DOHH2 (cell line): ENCODE results near the gene GDF9.

Source experiments
- H3F3A ChIP-seq: fragments of 200-600 bp; sonication (generic), shearing (Covaris generic); 2 replicates; pipeline ENCODE4 v1.6.0; 2016; ENCODE audit warnings: antibody characterized with exemption, mild to moderate bottlenecking; ENCODE audit not compliant: control insufficient read depth, insufficient read depth
- H3K27ac ChIP-seq: fragments of 200-600 bp; sonication (generic); 2 replicates; pipeline ENCODE4 v1.5.1; 2014; ENCODE audit warnings: low read depth, mild to moderate bottlenecking, low read length, moderate library complexity
- H3K27me3 ChIP-seq: fragments of 200-600 bp; sonication (generic); 2 replicates; pipeline ENCODE4 v1.6.1; 2014; ENCODE audit warnings: mild to moderate bottlenecking, low read length, mixed read lengths; ENCODE audit not compliant: control insufficient read depth
- H3K36me3 ChIP-seq: fragments of 200-600 bp; sonication (generic); 2 replicates; pipeline ENCODE4 v1.6.1; 2014; ENCODE audit warnings: mild to moderate bottlenecking, low read length, moderate library complexity, mixed read lengths; ENCODE audit not compliant: control insufficient read depth
- H3K4me1 ChIP-seq: fragments of 200-600 bp; sonication (generic); 2 replicates; pipeline ENCODE4 v1.6.1; 2014; ENCODE audit warnings: mild to moderate bottlenecking, low read length, mixed read lengths; ENCODE audit not compliant: control insufficient read depth
- H3K4me2 ChIP-seq: fragments of 200-600 bp; sonication (generic); 2 replicates; pipeline ENCODE4 v1.6.0; 2014; ENCODE audit warnings: mild to moderate bottlenecking, low read length, moderate library complexity
- H3K4me3 ChIP-seq: fragments of 200-600 bp; sonication (generic); 2 replicates; pipeline ENCODE4 v1.5.1; 2014; ENCODE audit warnings: mild to moderate bottlenecking, low read length, mixed read lengths
- H3K79me2 ChIP-seq: fragments of 200-600 bp; sonication (generic); 2 replicates; pipeline ENCODE4 v1.6.1; 2014; ENCODE audit warnings: mild to moderate bottlenecking, low read length, mixed read lengths; ENCODE audit not compliant: control insufficient read depth
- H3K9me2 ChIP-seq: fragments of 200-600 bp; sonication (generic); replicated peaks from 2 replicates; pipeline ENCODE4 v1.6.1; 2014; ENCODE audit warnings: mild to moderate bottlenecking, low read length, mixed read lengths; ENCODE audit not compliant: control insufficient read depth
- H3K9me3 ChIP-seq: fragments of 200-600 bp; sonication (generic); 2 replicates; pipeline ENCODE4 v1.6.1; 2014; ENCODE audit warnings: antibody characterized with exemption, low read length, mixed read lengths; ENCODE audit not compliant: control insufficient read depth, insufficient read depth
- H4K20me1 ChIP-seq: fragments of 200-600 bp; sonication (generic); 2 replicates; pipeline ENCODE4 v1.6.0; 2014; ENCODE audit warnings: low read depth, mild to moderate bottlenecking, antibody characterized with exemption, low read length, moderate library complexity; ENCODE audit not compliant: control insufficient read depth, insufficient read depth
- CTCF ChIP-seq: fragments of 200-600 bp; sonication (generic); IDR thresholded peaks from one replicate; pipeline ENCODE4 v1.5.1; 2014; ENCODE audit warnings: antibody characterized with exemption, mild to moderate bottlenecking, low read depth, low read length; ENCODE audit not compliant: poor library complexity, severe bottlenecking
- EZH2phosphoT487 ChIP-seq: fragments of 200-600 bp; sonication (generic); IDR thresholded peaks from 2 replicates; pipeline ENCODE4 v1.6.1; 2017; ENCODE audit warnings: borderline replicate concordance, mild to moderate bottlenecking, antibody characterized with exemption, low read length, moderate library complexity, mixed read lengths

Gene GDF9

GRCh38 chr5:132817011-132817410 lies 49.3 kb downstream of the GDF9 start:
- H3K79me2 ChIP-seq, result no peaks in the 10 kb centered on the region
- TF ChIP-seq EZH2phosphoT487 (no peak), CTCF (no peak)
- no peaks in the 10 kb centered on the region for H4K20me1 ChIP-seq
- H3K4me1 ChIP-seq, result peaks cover 3% of the 10 kb centered on the region; the same call in 1 of the 2 replicates
- H3K36me3 ChIP-seq, result no peaks in the 10 kb centered on the region
- H3K4me3 ChIP-seq, result no peak overlapping the region
- peaks cover 16% of the 10 kb centered on the region for H3K27me3 ChIP-seq
- no peak overlapping the region for H3K4me2 ChIP-seq
- no peak overlapping the region for H3K27ac ChIP-seq
- H3K9me3 ChIP-seq, result no peaks in the 10 kb centered on the region
- H3K9me2 ChIP-seq, result no peaks in the 10 kb centered on the region
- H3F3A ChIP-seq, result peaks cover 5% of the 10 kb centered on the region; the same call in 1 of the 2 replicates

- no peaks in the 10 kb centered on the region for H3K79me2 ChIP-seq
- peaks cover 5% of the 10 kb centered on the region; the same call in 1 of the 2 replicates for H3F3A ChIP-seq
- no peaks in the 10 kb centered on the region for H3K36me3 ChIP-seq
- H3K9me2 ChIP-seq, result no peaks in the 10 kb centered on the region
- no peaks in the 10 kb centered on the region for H4K20me1 ChIP-seq
- peaks cover 3% of the 10 kb centered on the region; the same call in 1 of the 2 replicates for H3K4me1 ChIP-seq
- H3K4me2 ChIP-seq, result no peak overlapping the region
- H3K27me3 ChIP-seq, result peaks cover 21% of the 10 kb centered on the region
- H3K27ac ChIP-seq, result no peak overlapping the region
- no peak overlapping the region for H3K4me3 ChIP-seq
- H3K9me3 ChIP-seq, result no peaks in the 10 kb centered on the region
- no peak for TF ChIP-seq CTCF
- TF ChIP-seq EZH2phosphoT487, result no peak
These were observed 49.7 kb downstream of the GDF9 start for GRCh38 chr5:132816554-132816953.

DNA sequence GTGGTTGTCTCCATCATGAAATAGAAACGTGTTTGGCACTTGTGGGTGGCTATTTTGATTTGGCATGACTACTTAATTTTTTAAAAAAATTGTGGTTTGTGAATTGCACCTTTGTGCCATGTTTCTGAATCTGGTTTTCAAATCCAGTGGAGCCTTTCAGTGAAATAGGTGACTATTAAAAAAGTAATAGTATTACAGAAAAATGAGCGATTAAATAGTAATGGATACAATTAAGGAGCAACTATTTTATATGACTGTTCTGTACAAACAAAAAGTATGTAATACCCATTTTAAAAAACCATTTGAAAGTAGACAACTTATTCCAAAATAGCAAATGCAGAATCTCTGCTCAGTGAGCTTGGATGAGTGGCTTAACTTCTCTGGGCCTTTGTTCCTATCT lies 50.2 kb downstream of the GDF9 start:
- no peak overlapping the region for H3K4me3 ChIP-seq
- H3K79me2 ChIP-seq, result no peaks in the 10 kb centered on the region
- H4K20me1 ChIP-seq, result no peaks in the 10 kb centered on the region
- no peak overlapping the region for H3K4me2 ChIP-seq
- H3K36me3 ChIP-seq, result no peaks in the 10 kb centered on the region
- no peak overlapping the region for H3K27ac ChIP-seq
- no peaks in the 10 kb centered on the region for H3K9me2 ChIP-seq
- peaks cover 5% of the 10 kb centered on the region; the same call in 1 of the 2 replicates for H3F3A ChIP-seq
- TF ChIP-seq CTCF (no peak), EZH2phosphoT487 (no peak)
- H3K9me3 ChIP-seq, result no peaks in the 10 kb centered on the region
- peaks cover 23% of the 10 kb centered on the region for H3K27me3 ChIP-seq
- H3K4me1 ChIP-seq, result peaks cover 3% of the 10 kb centered on the region; the same call in 1 of the 2 replicates

- H3K9me2 ChIP-seq, result no peaks in the 10 kb centered on the region
- peaks cover 5% of the 10 kb centered on the region; the same call in 1 of the 2 replicates for H3F3A ChIP-seq
- H3K4me3 ChIP-seq, result no peak overlapping the region
- no peaks in the 10 kb centered on the region for H3K36me3 ChIP-seq
- H3K9me3 ChIP-seq, result no peaks in the 10 kb centered on the region
- H3K79me2 ChIP-seq, result no peaks in the 10 kb centered on the region
- no peaks in the 10 kb centered on the region for H4K20me1 ChIP-seq
- H3K4me1 ChIP-seq, result peaks cover 3% of the 10 kb centered on the region; the same call in 1 of the 2 replicates
- H3K4me2 ChIP-seq, result no peak overlapping the region
- peaks cover 26% of the 10 kb centered on the region for H3K27me3 ChIP-seq
- TF ChIP-seq CTCF, result no peak
- TF ChIP-seq EZH2phosphoT487, result no peak
- no peak overlapping the region for H3K27ac ChIP-seq
These were observed 50.8 kb downstream of the GDF9 start for GRCh38 chr5:132815454-132815853.
